Endodermal cell (in vitro differentiated cells): Measurements from ENCODE around the gene NCAPH2. TPM values are rescaled to one million over a fixed set of nuclear protein-coding genes. Genes with fewer than 3 reads are reported as not detected.

ENCODE experiments used
- DNase-seq: peaks from one replicate; pipeline ENCODE4 v3.0.0-alpha.2; 2017
- H3K27ac ChIP-seq: 2 replicates; pipeline ENCODE4 v1.5.1; 2013; ENCODE audit warnings: mild to moderate bottlenecking, low read depth, low read length, moderate library complexity
- H3K27me3 ChIP-seq: 2 replicates; pipeline ENCODE4 v1.6.1; 2013; ENCODE audit warnings: mild to moderate bottlenecking, low read length, moderate library complexity; ENCODE audit not compliant: insufficient read depth, control insufficient read depth, poor library complexity, severe bottlenecking
- H3K36me3 ChIP-seq: 2 replicates; pipeline ENCODE4 v1.7.0; 2013; ENCODE audit warnings: mild to moderate bottlenecking, low read length, moderate library complexity; ENCODE audit not compliant: control insufficient read depth, insufficient read depth
- H3K4me1 ChIP-seq: one replicate; pipeline ENCODE4 v1.7.0; 2013; ENCODE audit warnings: low read length; ENCODE audit not compliant: control insufficient read depth, insufficient read depth
- H3K4me3 ChIP-seq: 2 replicates; pipeline ENCODE4 v1.5.1; 2013; ENCODE audit warnings: mild to moderate bottlenecking, low read length, moderate library complexity
- H3K9ac ChIP-seq: 2 replicates; pipeline ENCODE4 v1.6.1; 2013; ENCODE audit warnings: mild to moderate bottlenecking, low read length, moderate library complexity; ENCODE audit not compliant: poor library complexity, severe bottlenecking; ENCODE audit errors: extremely low read depth
- H3K9me3 ChIP-seq: 2 replicates; pipeline ENCODE4 v1.6.1; 2013; ENCODE audit warnings: mild to moderate bottlenecking, low read length, moderate library complexity; ENCODE audit not compliant: control insufficient read depth
- H3K27ac Mint-ChIP-seq: 2 replicates; pipeline ENCODE4 v1.8.0; 2020; ENCODE audit warnings: mixed read lengths
- H3K27me3 Mint-ChIP-seq: 2 replicates; pipeline ENCODE4 v1.8.0; 2021; ENCODE audit warnings: mild to moderate bottlenecking, mixed read lengths; ENCODE audit not compliant: insufficient read depth
- H3K36me3 Mint-ChIP-seq: 2 replicates; pipeline ENCODE4 v1.8.0; 2020; ENCODE audit warnings: low read depth, mixed read lengths
- H3K4me1 Mint-ChIP-seq: 2 replicates; pipeline ENCODE4 v1.8.0; 2020; ENCODE audit warnings: mixed read lengths
- H3K4me3 Mint-ChIP-seq: 2 replicates; pipeline ENCODE4 v1.8.0; 2020; ENCODE audit warnings: mild to moderate bottlenecking, moderate library complexity, mixed read lengths
- H3K9me3 Mint-ChIP-seq: 2 replicates; pipeline ENCODE4 v1.8.0; 2020; ENCODE audit warnings: mild to moderate bottlenecking, mixed read lengths
- WGBS, 2 experiments: methylation state at CpG; one replicate each; pipeline versions ENCODE4 v1.1.5 to v1.1.7; 2013; ENCODE audit warnings: missing lambda C conversion rate in 2 of 2, mixed read lengths in 1 of 2; ENCODE audit not compliant: insufficient coverage in 1 of 2, insufficient read length in 1 of 2; 5-methylcytosine and 5-hydroxymethylcytosine counted together
- total RNA-seq, 2 donors: library from RNA; stranded (reverse); fragmentation: NEBNext Ultra II Directional in 1 of 2; extraction: Animal tissue kit (Norgen Biotek cat#: 25700) in 1 of 2; gene quantifications; 2 replicates in 1 of 2; 3 replicates in 1 of 2; pipeline ENCODE4 v1.2.1, GENCODE V29; 2021
- TF ChIP-seq, protein P1 (sequence below): fragments of 200-600 bp; sonication (generic); conservative IDR thresholded peaks from 2 replicates; pipeline ENCODE4 v1.5.0; 2021; ENCODE audit warnings: antibody characterized with exemption, mild to moderate bottlenecking

NCAPH2 gene
- total RNA-seq, 2 donors from 2014 or later = 63.3 to 73.1 TPM

DNA sequence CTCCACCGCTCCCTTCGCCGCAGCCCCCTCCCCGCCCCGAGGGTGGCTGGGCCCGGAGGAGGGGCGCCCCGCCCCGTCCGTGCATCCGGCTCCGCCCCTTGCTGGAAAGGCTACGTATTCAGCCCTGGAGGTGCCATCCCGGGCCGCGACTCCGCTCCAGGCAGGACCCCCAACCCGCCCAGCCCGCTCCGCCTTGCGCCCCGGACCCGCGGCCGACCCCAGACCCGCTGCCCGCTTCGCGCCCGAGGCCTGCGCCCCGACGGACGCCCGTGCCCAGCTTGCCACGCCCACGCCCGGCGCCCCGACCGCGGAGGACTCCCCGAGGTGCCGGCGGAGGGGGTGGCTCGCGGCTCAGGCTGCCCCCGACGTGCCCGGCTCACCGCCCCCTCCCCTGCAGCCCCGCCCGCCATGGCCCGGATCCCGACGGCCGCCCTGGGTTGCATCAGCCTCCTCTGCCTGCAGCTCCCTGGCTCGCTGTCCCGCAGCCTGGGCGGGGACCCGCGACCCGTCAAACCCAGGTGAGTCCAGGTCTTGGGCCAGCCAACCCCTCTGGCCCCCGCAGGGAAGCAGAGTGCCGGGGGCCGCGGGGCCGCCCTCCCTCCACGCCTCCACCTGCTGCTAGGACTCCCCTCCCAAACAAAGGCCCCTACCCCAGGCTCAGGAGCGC, 26.5 kb upstream of the NCAPH2 start, which contains the start of gene ADM2:
ADM2 (plus strand) TSS at position 104 of the 667 bp plus-strand sequence; CDS start at position 409, 305 bp downstream.
- H3K27ac Mint-ChIP-seq = no peak within 1 kb of the TSS
- TF ChIP-seq, protein P1, sequence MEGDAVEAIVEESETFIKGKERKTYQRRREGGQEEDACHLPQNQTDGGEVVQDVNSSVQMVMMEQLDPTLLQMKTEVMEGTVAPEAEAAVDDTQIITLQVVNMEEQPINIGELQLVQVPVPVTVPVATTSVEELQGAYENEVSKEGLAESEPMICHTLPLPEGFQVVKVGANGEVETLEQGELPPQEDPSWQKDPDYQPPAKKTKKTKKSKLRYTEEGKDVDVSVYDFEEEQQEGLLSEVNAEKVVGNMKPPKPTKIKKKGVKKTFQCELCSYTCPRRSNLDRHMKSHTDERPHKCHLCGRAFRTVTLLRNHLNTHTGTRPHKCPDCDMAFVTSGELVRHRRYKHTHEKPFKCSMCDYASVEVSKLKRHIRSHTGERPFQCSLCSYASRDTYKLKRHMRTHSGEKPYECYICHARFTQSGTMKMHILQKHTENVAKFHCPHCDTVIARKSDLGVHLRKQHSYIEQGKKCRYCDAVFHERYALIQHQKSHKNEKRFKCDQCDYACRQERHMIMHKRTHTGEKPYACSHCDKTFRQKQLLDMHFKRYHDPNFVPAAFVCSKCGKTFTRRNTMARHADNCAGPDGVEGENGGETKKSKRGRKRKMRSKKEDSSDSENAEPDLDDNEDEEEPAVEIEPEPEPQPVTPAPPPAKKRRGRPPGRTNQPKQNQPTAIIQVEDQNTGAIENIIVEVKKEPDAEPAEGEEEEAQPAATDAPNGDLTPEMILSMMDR = no peak
- no peaks in the 10 kb centered on the region for H3K36me3 ChIP-seq
- H3K27me3 Mint-ChIP-seq = peaks cover 72% of the 10 kb centered on the region
- H3K4me1 Mint-ChIP-seq = peaks cover 7% of the 10 kb centered on the region
- H3K4me3 Mint-ChIP-seq = peak within 1 kb of the TSS; percentile 54
- peak within 1 kb of the TSS; percentile 55 for H3K9ac ChIP-seq
- no peaks in the 10 kb centered on the region for H3K9me3 Mint-ChIP-seq
- WGBS, 2 experiments = 5 to 6% methylated on average over 24 to 69 of the region's 70 CpGs
- H3K27me3 ChIP-seq = peaks cover 20% of the 10 kb centered on the region
- peak; percentile 91 for DNase-seq
- peak within 1 kb of the TSS; percentile 74 for H3K4me3 ChIP-seq
- H3K9me3 ChIP-seq = no peaks in the 10 kb centered on the region
- no peaks in the 10 kb centered on the region for H3K36me3 Mint-ChIP-seq
- no peaks in the 10 kb centered on the region for H3K4me1 ChIP-seq
- no peak within 1 kb of the TSS for H3K27ac ChIP-seq

DNA sequence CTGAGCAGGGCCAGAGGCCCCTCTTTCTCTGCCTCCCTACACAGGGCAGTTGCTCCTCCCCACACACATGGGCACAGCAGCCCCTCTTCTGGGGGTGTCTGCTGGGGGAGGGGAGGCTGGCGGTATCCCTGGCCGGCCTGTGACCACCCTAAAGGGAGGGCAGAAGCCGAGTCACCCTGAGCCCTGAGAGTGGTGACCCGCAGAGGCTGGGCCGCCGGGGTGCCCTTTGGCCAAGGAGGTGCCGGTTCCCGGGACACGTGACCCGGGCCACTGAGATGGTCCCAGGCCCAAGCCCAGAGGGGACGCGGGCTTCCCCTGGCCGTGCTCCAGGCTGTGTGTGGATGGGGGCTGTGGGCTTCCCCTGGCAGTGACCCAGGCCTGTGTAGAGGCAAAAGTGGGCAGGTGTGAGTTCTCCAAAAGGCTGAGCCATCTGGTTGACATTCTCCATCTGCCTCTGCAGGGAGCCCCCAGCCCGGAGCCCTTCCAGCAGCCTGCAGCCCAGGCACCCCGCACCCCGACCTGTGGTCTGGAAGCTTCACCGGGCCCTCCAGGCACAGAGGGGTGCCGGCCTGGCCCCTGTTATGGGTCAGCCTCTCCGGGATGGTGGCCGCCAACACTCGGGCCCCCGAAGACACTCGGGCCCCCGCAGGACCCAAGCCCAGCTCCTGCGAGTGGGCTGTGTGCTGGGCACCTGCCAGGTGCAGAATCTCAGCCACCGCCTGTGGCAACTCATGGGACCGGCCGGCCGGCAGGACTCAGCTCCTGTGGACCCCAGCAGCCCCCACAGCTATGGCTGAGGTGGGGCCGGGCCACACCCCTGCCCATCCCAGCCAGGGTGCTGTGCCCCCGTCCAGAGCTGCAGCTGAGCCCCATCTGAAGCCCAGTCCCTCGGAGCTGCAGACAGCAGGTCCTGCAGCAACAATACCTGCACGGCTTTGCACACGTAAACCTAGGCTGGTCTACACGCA, 25.6 kb upstream of the NCAPH2 start:
- WGBS, 2 experiments = 86 to 95% methylated on average over 19 to 35 of the region's 35 CpGs
- Histone ChIP-seq H3K27ac (no peak overlapping the region), H3K4me3 (peak overlapping the region; percentile 74), H3K9me3 (no peaks in the 10 kb centered on the region), H3K27me3 (peaks cover 20% of the 10 kb centered on the region), H3K36me3 (no peaks in the 10 kb centered on the region), H3K9ac (peak overlapping the region; percentile 55), H3K4me1 (no peaks in the 10 kb centered on the region)
- Mint-ChIP-seq H3K36me3 (no peaks in the 10 kb centered on the region), H3K27me3 (peaks cover 72% of the 10 kb centered on the region), H3K4me1 (peaks cover 11% of the 10 kb centered on the region), H3K27ac (no peak overlapping the region), H3K4me3 (peak overlapping the region; percentile 54), H3K9me3 (no peaks in the 10 kb centered on the region)
- peak; percentile 75 for DNase-seq
- TF ChIP-seq, protein P1 = no peak

DNA sequence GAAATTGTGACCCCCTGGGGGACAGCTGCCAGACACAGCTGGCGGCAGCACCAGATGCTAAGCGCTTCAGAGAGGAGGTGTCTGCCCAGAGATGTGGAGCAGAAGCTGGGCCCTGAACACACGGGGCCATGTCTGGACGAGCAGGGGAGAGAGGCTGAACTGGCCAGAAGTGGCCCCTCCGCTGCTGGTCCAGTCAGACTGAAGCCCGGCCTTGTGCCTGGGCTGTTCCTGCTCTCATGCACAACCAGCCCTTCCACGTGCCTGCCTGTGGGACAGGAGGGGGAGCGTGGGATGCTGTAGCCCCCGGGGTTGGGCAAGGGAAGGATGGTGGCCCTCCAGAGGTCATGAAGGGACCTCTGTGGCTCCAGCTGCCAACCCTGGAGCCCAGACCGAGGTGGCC, 24.9 kb upstream of the NCAPH2 start:
- H3K27me3 Mint-ChIP-seq = peaks cover 69% of the 10 kb centered on the region
- Histone ChIP-seq H3K27ac (no peak overlapping the region), H3K4me3 (no peak overlapping the region), H3K4me1 (no peaks in the 10 kb centered on the region), H3K36me3 (no peaks in the 10 kb centered on the region), H3K9me3 (no peaks in the 10 kb centered on the region), H3K27me3 (peaks cover 20% of the 10 kb centered on the region), H3K9ac (no peak overlapping the region)
- 85 to 91% methylated on average over 8 to 10 of the region's 10 CpGs for WGBS, 2 experiments
- H3K27ac Mint-ChIP-seq = no peak overlapping the region
- TF ChIP-seq, protein P1 = no peak
- no peaks in the 10 kb centered on the region for H3K36me3 Mint-ChIP-seq
- no peak overlapping the region for H3K4me3 Mint-ChIP-seq
- H3K4me1 Mint-ChIP-seq = peaks cover 11% of the 10 kb centered on the region
- DNase-seq = no peak
- H3K9me3 Mint-ChIP-seq = no peaks in the 10 kb centered on the region
